K562 (cell line): Measurements from ENCODE around the gene SPTBN2. TPM values are rescaled to one million over a fixed set of nuclear protein-coding genes. Genes with fewer than 3 reads are reported as not detected.

ENCODE experiments used
- ATF7 ChIP-seq: fragments of 450-650 bp; IDR thresholded peaks from 2 replicates; pipeline ENCODE4 v1.7.1; 2014; ENCODE audit warnings: mild to moderate bottlenecking, moderate library complexity
- CTCF ChIP-seq, 3 experiments: IDR thresholded peaks in 2 of 3; conservative IDR thresholded peaks in 1 of 3; 2 replicates each; pipeline ENCODE4 v1.5.1; 2011 to 2012; ENCODE audit warnings: low read length in 3 of 3, mild to moderate bottlenecking in 3 of 3, control low read depth in 2 of 3, improper control_type of control experiment in 1 of 3, inconsistent platforms in 1 of 3, low read depth in 1 of 3, mixed read lengths in 1 of 3, moderate library complexity in 1 of 3; ENCODE audit not compliant: insufficient read depth in 2 of 3
- CXXC5 ChIP-seq: fragments of 250-450 bp; sonication (Bioruptor Pico); IDR thresholded peaks from 2 replicates; pipeline ENCODE4 v1.8.0; 2022; ENCODE audit warnings: inconsistent platforms, mild to moderate bottlenecking, moderate library complexity
- E2F1 ChIP-seq: sonication (generic); formaldehyde crosslinking; IDR thresholded peaks from 2 replicates; pipeline ENCODE4 v1.8.1; 2023; ENCODE audit warnings: mild to moderate bottlenecking, missing genetic modification reagents, moderate library complexity
- E2F6 ChIP-seq, 2 experiments: IDR thresholded peaks; 2 replicates each; pipeline ENCODE4 v1.6.1; 2011; ENCODE audit warnings: borderline replicate concordance in 1 of 2, control low read depth in 1 of 2, low read depth in 1 of 2, low read length in 1 of 2, mild to moderate bottlenecking in 1 of 2, mixed read lengths in 1 of 2, moderate library complexity in 1 of 2; ENCODE audit not compliant: insufficient read depth in 1 of 2, insufficient read length in 1 of 2, poor library complexity in 1 of 2, severe bottlenecking in 1 of 2; ENCODE audit errors: extremely low read depth in 1 of 2
- JUND ChIP-seq, 2 experiments: IDR thresholded peaks; 2 replicates in 1 of 2; 3 replicates in 1 of 2; pipeline ENCODE4 v1.6.1; 2011; ENCODE audit warnings: borderline replicate concordance in 2 of 2, low read depth in 2 of 2, low read length in 2 of 2, improper control_type of control experiment in 1 of 2, missing biosample characterization in 1 of 2, missing genetic modification characterization in 1 of 2, missing genetic modification reagents in 1 of 2
- MEF2A ChIP-seq: IDR thresholded peaks from 2 replicates; pipeline ENCODE4 v1.6.1; 2011; ENCODE audit warnings: low read depth, mild to moderate bottlenecking, low read length, moderate library complexity; ENCODE audit not compliant: control insufficient read depth
- PHF20 ChIP-seq: fragments of 450-650 bp; IDR thresholded peaks from 2 replicates; pipeline ENCODE4 v1.6.1; 2018; ENCODE audit not compliant: partially characterized antibody
- RBFOX2 ChIP-seq: fragments of 200-400 bp; formaldehyde crosslinking; IDR thresholded peaks from 2 replicates; pipeline ENCODE4 v1.6.1; 2017; ENCODE audit warnings: low read depth, mild to moderate bottlenecking, low read length, moderate library complexity
- RBM25 ChIP-seq: fragments of 200-400 bp; formaldehyde crosslinking; IDR thresholded peaks from 2 replicates; pipeline ENCODE4 v1.6.1; 2018; ENCODE audit warnings: low read length, low read depth, moderate library complexity; ENCODE audit not compliant: severe bottlenecking
- polyA plus RNA-seq, 8 experiments: library from polyadenylated mRNA; depleted of rRNA in 4 of 8; stranded (reverse) in 5 of 8; unstranded in 3 of 8; fragments of >200 nt; fragmentation: Nextera tagmentation in 2 of 8; fragmentation: Illumina TruSeq in 1 of 8; extraction: Ambion mirVana in 2 of 8; extraction: Trizol in 1 of 8; gene quantifications; 2 replicates each; pipeline versions ENCODE4 v1.2.1 to v1.2.3, GENCODE V29; 2011 to 2014; ENCODE audit warnings: inconsistent platforms in 1 of 8, missing spikeins in 1 of 8
- total RNA-seq, 7 experiments: library from RNA; depleted of rRNA in 6 of 7; stranded (reverse); fragments of >200 nt in 6 of 7; fragmentation: Illumina TruSeq in 2 of 7; extraction: Trizol in 2 of 7; gene quantifications; 2 replicates each; pipeline versions ENCODE4 v1.2.1 to v1.2.3, GENCODE V29; 2011 to 2021; ENCODE audit warnings: low replicate concordance in 1 of 7

SPTBN2 gene
- total and polyA plus RNA-seq, 9 of the 15 experiments (the other 6 are each of a cell fraction or from before 2014, with no cell fraction given), result 0.38 to 56.5 (median 19.7) TPM

GRCh38 chr11:66744485-66745355, 15.7 kb upstream of the SPTBN2 start (continued):
- 0 out of 2 replicates have a peak, but pooled peaks have one; percentile 35 for TF ChIP-seq E2F1 (CRISPR knock-in tag)
- TF ChIP-seq CTCF (IDR thresholded peaks at IDR 0.05 in 2 of 3, conservative IDR thresholded peaks at IDR 0.05 in 1 of 3; ENCODE audit: insufficient read depth in 2 of 3, low read depth in 1 of 3, low read length in 3 of 3), result no peak
- TF ChIP-seq JUND (IDR thresholded peaks at IDR 0.05; ENCODE audit: borderline replicate concordance, low read depth, low read length), result peak; percentile 36
- peak; percentile 8; the same call in 1 of the 3 replicates for TF ChIP-seq JUND (tag; IDR thresholded peaks at IDR 0.05; ENCODE audit: borderline replicate concordance, low read depth, low read length)
- TF ChIP-seq ATF7, result peak; percentile 69; the same call in 1 of the 2 replicates
- TF ChIP-seq CXXC5 (CRISPR knock-in tag), result peak; percentile 67
- TF ChIP-seq MEF2A, result no peak
- peak; percentile 61 for TF ChIP-seq PHF20
- peak; percentile 90 for TF ChIP-seq RBFOX2
- TF ChIP-seq E2F6 (IDR thresholded peaks at IDR 0.05; ENCODE audit: borderline replicate concordance in 1 of 2, extremely low read depth in 1 of 2, insufficient read depth in 1 of 2, insufficient read length in 1 of 2, low read depth in 1 of 2, low read length in 1 of 2, poor library complexity in 1 of 2, severe bottlenecking in 1 of 2), result peak; percentile 87 to 93
- TF ChIP-seq RBM25, result peak; percentile 72
